GM19452 (cell line): ENCODE data around the gene SRPK2.
"Not testable (repeated sequence)": the region's sequence is repeated elsewhere in the genome, so short reads cannot be mapped to it uniquely, and the experiment has no call there.

ENCODE experiments used
- ATAC-seq: cut with Tn5 transposase; IDR thresholded peaks from one replicate; pipeline ENCODE4 v1.9.1; 2021; ENCODE audit not compliant: unreplicated experiment

The SRPK2 gene

DNA sequence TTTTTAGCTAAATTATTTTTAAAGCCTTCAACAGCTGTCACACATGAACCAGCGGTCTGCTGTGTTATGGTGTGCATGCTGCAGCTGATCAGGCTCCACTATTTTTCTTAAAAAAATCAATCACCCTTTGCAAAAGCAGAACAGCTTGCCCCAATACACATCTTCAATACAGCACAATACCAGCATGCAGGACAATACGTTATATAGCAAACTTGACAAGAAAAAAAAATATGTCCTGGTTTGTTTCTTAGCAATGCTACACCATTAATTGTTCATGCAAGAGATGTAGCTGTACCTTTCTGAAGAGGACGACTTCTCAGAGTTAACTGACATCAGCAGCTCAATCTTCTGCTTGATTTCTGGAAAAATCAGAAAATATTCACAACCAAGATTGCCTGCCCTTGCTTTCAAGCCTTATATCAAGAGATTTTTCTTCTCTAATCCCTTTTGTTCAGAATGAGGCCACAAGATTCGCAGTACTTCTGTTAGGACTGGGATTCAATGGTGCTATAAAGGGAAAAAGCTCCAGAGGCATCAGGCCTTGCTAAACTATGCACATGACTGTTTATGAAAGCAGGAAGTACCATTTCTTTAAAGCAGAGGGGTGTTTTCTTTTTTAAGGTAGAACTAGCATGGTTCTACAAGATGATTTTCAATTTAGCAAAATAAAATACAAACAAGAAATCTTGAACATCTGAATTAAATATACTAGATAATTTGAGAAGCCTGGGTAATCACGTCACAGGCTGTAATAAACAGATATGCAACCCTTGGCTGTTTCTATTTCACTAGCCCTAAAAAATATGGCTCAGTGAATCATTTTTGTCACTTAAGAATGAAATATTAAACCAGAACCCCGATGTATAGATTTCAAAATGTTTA lies 120.0 kb downstream of the SRPK2 start:
- ATAC-seq = peak; percentile 78

DNA sequence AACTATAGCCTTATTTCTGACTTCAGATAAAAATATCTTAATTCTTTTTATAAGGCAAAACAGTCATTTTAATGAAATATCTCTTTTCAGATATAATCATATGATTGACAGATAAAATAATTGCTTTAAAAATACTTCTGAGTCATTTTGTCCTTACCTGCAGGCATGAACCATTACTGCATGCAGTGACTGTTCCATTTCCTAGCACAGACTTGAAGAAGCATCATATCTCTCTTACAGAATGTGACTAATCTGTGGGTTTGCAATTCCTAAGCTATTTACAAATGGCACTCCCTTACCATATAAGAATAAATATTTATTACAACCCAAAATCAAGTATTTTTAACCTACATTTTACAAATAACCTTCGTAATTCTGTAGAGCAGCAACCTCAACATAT lies 120.7 kb downstream of the SRPK2 start:
- no peak for ATAC-seq

DNA sequence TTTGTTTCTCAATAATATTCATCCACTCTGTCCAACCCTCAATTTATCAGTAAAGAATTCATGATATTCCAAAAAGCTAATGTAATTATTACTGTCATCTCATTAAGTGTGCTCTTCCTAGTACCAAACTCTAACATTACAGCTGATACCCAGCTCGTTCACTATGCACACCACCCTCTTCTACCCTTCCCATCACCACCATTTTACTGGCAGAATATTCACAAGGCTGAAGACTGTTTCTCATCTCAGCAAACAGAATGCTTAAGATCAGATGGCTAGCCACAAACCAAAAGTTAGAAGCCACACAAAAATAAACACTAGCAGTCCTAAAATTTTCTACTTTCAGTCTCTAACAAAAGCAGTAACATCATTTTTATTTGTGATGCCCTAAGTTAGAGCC lies 121.5 kb downstream of the SRPK2 start:
- no peak for ATAC-seq

DNA sequence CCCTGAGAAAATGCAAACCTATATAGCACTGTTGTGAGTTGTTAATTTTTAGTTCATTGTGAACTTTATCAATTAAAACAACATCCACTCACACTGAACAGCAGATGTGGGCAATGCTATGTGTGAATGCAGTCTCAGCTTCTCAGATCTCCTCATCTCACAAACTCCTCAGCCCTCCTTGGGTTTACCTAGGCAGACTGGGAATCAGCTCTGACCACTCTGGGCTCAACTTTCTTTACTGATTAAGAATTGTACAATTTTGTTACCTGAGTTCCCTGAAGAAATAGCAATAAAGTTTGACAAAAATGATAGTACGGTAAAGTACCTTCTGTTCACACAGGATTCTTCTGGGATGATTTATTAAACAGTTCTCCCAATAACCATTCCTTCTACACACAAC lies 124.0 kb downstream of the SRPK2 start:
- ATAC-seq = no peak

DNA sequence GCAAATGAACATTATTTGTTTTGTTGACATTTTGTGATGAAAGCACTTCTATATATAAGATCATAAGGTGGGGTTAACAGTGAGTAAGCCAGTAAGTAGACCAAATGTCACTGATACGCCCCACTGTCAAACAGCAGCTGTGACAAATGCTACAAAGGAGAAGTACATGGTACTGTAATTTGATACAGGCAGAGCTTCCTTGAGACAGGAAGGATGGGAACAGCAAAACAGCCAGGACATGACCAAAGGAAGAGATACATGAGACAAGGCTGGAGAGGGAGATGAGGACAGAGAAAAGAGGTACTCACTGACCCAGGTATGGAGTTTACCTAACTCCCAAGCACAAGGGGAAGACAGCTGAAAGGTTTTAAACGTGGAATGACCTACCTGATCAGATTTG lies 127.0 kb downstream of the SRPK2 start:
- no peak for ATAC-seq

DNA sequence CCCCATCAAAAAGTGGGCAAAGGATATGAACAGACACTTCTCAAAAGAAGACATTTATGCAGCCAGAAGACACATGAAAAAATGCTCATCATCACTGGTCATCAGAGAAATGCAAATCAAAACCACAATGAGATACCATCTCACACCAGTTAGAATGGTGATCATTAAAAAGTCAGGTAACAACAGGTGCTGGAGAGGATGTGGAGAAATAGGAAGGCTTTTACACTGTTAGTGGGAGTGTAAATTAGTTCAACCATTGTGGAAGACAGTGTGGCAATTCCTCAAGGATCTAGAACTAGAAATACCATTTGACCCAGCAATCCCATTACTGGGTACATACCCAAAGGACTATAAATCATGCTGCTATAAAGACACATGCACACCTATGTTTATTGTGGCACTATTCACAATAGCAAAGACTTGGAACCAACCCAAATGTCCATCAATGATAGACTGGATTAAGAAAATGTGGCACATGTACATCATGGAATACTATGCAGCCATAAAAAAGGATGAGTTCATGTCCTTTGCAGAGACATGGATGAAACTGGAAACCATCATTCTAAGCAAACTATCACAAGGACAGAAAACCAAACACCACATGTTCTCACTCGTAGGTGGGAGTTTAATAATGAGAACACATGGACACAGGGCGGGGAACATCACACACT lies 128.4 kb downstream of the SRPK2 start:
- not testable (repeated sequence) for ATAC-seq

DNA sequence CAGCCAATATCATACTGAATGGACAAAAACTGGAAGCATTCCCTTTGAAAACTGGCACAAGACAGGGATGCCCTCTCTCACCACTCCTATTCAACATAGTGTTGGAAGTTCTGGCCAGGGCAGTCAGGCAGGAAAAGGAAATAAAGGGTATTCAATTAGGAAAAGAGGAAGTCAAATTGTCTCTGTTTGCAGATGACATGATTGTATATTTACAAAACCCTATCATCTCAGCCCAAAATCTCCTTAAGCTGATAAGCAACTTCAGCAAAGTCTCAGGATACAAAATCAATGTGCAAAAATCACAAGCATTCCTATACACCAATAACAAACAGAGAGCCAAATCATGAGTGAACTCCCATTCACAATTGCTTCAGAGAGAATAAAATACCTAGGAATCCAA lies 129.8 kb downstream of the SRPK2 start:
- not testable (repeated sequence) for ATAC-seq

DNA sequence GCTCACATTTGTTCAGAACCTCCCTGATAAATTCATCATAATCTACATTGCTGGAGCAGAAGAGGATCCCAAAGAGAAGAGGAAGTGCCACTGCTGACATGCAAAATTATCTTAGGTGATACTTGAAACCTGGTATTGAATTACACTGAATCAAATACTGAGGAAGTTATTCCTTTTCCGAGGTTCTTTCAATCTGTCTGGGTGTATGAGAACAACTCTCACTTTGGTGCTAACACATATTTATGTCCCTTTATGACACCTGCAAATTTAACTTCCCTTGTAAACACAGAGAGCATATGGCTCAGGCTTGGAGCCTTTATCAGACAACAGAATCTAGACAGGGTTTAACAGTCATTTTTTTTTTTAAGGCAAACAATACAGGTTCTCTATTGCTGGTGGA lies 131.4 kb downstream of the SRPK2 start:
- peak; percentile 44 for ATAC-seq

DNA sequence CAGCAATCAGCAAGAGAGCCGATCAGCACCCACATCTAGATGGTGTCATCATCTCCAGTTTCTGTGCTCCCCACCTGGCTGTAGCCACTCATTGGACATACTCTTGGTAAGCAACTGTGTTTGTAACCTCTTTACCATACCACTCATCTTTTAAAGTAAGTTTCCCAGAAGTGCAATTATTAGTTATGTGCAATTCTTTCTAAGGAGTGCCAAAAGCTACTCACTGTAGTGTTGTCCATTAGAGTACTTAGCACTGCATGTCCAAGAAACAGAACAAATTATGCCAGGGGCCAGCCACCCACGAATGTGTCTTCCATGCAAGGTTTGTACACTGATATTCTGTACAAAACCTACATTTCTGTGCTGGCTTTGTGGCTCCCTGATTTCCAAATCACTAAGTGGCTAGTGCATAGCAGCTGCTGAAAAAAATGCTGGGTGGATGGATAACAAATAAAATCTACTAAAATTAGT lies 131.9 kb downstream of the SRPK2 start:
- peak; percentile 53 for ATAC-seq

DNA sequence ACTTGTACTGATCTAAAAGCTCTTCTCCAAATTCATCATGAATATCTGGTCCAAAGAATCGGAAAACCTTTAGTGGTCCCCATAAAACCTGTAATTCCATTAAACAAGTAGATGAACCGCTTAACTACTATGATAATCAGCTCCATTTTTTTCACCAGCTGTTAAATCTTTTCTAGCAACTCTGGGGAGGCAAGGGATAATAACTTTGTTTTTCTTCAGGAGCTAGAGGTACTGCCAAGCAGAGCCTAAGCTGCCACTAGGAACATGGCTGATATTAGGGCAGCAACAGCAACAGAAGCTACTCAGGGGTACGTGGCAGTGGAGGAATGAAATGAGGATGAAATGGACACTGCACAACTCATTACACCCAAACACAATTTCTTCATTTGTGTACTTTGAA lies 138.0 kb downstream of the SRPK2 start:
- ATAC-seq = no peak

DNA sequence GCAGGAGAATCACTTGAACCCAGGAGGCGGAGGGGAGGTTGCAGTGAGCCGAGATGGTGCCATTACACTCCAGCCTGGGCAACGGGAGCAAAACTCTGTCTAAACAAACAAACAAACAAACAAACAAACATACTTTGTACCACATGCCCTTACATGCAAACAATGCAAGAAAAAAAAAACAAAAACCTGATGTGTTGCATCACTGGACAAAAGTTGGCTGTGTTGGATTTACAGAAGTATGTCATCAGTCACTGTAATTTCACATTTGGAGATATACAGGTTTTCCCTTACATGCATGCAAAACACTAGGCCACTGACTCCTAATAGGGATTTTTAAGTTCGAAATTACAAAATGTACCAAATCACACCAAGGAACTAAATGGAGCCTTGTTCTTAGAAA lies 138.5 kb downstream of the SRPK2 start:
- ATAC-seq = no peak

DNA sequence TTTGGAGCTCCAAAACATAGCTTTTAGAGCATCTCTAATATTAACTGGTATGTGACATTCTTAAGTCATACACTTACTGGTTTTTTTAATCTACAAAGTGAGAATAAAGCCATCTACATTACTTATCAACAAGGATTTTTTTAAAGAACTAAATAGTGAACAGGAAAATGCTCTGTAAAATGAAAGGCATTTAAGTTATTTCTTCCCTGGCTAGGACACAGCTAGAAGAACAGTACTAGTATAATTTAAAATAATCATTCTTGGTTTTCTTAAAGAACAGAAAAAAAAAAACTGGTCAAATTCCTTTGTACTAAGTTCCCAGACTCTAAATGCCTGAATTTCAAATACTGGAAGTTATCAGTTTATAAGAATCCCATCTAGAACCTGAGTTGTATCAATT lies 139.5 kb downstream of the SRPK2 start:
- no peak for ATAC-seq

DNA sequence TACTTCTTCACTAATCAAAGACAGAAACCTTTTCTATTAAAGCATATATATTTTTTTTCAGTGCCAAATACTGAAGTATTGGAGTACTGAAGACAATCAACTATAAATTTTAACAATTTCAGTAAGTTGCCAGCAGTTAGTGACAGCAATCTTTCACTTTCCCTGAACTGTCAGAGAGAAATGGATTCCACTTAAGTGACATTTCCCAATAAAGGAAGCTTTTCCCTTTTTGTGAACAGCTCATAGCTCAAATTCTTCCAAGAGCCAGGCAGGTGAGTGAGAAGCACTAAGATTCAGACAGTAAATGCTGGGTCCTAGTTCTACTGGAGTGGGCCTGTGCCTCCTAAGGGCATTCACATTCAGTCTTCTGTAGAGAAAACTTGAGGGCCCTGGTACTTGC lies 142.0 kb downstream of the SRPK2 start:
- ATAC-seq = no peak

DNA sequence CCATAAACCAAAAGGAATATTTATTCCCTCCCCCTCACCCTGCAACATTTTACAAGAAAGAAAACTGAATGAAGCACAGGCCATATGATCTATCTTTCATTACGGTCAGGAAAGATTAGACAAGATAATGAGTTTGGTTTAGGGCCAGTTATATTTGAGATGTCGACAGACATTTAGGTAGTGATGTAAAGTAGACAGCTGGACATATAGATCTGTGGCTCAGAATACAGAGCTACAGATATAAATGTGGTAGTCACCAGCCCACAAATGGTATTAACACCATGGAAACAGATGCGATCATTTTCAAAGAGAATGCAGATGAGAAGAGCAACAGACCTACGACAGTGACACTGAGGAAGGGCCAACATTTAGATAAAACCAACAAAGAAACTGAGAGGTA lies 142.5 kb downstream of the SRPK2 start:
- ATAC-seq = no peak

DNA sequence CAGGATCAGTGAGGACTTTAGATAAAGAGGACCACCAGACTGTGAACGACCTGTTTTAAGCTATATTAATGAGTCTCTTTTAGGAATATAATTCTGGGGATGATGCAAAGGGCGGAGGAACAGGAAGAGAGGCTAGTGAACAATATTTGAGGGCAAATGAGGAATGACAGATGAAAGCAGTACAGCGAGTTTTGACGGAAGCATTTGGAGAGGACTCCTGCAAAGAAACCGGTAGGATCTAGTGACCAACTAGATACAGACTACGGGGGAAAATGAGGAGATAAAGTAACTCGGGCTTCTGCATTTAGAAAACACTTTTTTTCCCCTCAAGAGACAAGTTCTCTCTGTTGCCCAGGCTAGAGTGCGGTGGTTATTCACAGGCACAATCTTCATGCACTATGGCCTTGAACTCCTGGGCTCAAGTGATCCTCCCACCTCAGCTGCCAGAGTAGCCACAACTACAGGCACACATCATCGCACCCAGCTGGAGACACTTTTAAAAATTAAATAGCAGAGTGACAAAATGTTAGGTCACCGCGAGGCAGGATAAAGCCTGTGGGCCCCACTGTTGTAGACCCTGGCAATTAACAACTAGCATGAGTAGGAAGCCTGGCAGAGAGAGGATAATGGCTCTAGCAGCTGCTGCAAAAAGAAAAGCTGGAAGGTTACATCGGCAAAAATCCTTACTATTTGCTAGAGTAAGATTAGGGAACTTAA lies 143.2 kb downstream of the SRPK2 start:
- ATAC-seq = no peak

DNA sequence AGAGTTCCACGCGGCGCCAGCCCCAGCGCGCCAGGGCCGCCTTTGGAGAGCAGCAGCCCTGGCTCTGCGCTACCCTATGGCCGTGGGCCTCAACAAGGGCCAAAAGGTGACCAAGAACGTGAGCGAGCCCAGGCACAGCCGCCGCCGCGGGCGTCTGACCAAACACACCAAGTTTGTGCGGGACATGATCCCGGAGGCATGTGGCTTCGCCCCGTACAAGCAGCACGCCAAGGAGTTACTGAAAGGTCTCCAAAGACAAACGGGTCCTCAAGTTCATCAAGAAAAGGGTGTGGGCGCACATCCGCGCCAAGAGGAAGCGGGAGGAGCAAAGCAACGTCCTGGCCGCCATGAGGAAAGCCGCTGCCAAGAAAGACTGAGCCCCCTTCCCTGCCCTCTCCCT lies 144.1 kb downstream of the SRPK2 start:
- no peak for ATAC-seq

DNA sequence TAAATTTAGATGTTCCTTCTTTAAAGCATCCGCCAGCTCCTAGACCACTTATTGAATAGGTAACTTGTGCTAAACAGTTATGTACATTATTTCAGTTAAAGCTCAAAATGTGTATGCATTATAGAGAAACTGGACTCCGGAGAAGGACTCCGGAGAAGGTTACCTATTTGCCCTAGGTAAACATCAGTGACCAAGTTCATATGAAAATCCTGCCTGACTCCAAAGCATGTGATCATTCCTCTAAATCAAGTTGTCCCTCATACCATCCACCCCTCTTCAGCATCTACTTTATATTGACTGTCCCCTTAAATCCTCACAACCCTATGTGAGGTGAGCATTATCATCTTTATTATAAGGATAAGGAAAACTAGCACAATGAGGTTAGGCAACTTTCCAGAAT lies 147.5 kb downstream of the SRPK2 start:
- ATAC-seq = no peak

DNA sequence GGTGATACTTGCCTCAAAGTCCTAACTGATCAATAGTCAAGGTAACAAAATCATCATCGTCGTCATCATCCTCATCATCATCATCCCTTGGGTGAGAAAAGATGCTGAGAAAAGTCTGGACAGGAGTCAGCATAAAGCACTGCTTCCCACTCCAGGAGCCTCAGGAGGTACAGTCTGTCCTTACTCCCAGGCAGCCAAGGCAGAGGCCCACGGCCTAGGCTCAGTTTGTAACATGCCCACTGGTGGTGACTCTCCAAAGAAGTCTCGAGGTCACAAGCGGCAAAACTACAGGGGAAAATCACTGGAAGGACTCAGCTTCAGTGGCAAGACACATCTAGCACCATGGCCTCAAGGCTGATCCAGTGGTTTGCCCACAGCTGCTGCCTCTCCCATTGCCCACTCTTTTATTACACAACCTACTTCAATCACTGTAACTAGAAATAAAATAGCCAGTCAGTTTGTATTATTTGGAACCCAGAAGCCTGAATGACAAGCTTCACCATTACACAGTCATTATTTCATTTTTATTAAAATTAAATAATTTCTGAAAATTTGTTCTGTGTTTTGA lies 150.4 kb downstream of the SRPK2 start:
- no peak for ATAC-seq

DNA sequence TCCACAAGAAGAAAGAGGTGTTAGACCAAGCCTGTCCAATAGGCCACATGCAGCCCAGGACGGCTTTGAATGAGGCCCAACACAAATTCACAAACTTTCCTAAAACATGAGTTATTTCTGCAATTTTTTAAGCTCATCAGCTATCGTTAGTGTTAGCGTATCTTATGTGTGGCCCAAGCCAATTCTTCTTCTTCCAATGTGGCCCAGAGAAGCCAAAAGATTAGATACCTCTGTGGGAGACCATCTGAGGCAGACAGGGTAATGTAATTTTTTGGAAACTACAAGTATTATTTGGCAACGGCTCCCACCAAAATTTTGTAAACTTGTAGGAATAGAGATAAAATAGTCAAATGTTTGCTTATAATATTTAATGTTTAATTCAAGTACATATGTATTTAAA lies 153.8 kb downstream of the SRPK2 start:
- ATAC-seq = no peak

DNA sequence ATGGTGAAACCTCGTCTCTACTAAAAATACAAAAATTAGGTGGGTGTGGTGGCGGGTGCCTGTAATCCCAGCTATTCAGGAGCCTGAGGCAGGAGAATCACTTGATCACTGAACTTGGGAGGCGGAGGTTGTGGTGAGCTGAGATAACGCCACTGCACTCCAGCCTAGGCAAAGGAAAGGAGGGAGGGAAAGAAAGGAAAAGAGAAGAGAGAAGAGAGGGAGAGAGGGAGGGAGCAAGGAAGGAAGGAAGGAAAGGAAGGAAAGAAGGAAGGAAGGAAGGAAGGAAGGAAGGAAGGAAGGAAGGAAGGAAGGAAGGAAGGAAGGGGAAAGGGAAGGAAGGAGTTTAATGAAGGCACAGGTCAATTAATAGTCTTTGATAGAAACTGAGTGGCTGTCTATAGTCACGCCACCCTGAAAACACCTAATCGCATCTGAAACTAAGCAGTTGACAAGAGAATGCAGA lies 155.9 kb downstream of the SRPK2 start:
- not testable (repeated sequence) for ATAC-seq

DNA sequence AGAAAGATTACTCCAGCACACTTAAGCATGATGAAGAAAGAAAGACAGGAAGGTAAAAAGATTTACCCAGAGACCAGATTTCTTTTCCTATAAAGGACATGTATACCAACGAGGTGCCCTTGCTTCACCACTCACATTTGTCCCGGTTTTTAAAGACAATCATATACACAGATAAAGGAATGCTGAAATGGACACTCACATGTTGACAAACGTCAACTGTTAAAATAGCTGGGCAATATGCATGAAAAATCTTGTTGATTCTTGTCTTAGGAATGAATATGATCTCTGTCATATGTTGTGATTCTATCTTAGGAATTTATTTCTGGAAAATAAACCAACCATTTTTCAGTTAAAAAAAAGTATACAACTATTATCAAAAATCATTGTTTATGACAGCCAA lies 158.2 kb downstream of the SRPK2 start:
- ATAC-seq = no peak
